AG09309 (cell line): ENCODE results near the gene DMRT1.

Experiments
- DNase-seq: peaks from one replicate; pipeline ENCODE4 v3.0.0-alpha.2; 2010; ENCODE audit warnings: low read depth
- H3K4me3 ChIP-seq: 2 replicates; pipeline ENCODE4 v1.5.1; 2011; ENCODE audit warnings: mild to moderate bottlenecking, low read depth, low read length, moderate library complexity; ENCODE audit not compliant: control insufficient read depth
- TF ChIP-seq, protein P1 (sequence below): IDR thresholded peaks from 2 replicates; pipeline ENCODE4 v1.5.1; 2011; ENCODE audit warnings: mild to moderate bottlenecking, low read depth, low read length, inconsistent platforms; ENCODE audit not compliant: insufficient read depth, control insufficient read depth; ENCODE audit errors: missing control alignments

DMRT1 gene

DNA sequence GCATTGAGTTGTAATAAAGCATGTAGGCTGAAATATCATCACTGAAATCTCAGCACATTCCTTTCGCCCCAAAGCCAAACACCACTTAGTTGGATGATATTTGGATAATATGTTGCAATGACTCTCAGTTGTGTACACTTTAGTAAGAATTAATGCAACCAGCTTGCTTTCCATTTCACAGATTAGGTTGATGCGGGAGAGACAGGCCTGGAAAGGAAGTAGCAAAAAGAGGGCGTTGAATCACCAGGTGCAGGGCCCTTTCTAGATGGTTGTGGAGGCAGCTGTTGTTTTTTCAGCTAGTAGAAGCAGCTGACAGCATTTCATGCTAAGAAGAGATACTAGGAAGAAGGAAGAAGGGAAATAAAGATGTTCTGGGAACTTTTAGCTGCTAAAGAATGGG, 165.8 kb downstream of the DMRT1 start:
- H3K4me3 ChIP-seq = no peak overlapping the region
- no peak for DNase-seq
- TF ChIP-seq, protein P1, sequence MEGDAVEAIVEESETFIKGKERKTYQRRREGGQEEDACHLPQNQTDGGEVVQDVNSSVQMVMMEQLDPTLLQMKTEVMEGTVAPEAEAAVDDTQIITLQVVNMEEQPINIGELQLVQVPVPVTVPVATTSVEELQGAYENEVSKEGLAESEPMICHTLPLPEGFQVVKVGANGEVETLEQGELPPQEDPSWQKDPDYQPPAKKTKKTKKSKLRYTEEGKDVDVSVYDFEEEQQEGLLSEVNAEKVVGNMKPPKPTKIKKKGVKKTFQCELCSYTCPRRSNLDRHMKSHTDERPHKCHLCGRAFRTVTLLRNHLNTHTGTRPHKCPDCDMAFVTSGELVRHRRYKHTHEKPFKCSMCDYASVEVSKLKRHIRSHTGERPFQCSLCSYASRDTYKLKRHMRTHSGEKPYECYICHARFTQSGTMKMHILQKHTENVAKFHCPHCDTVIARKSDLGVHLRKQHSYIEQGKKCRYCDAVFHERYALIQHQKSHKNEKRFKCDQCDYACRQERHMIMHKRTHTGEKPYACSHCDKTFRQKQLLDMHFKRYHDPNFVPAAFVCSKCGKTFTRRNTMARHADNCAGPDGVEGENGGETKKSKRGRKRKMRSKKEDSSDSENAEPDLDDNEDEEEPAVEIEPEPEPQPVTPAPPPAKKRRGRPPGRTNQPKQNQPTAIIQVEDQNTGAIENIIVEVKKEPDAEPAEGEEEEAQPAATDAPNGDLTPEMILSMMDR = no peak

DNA sequence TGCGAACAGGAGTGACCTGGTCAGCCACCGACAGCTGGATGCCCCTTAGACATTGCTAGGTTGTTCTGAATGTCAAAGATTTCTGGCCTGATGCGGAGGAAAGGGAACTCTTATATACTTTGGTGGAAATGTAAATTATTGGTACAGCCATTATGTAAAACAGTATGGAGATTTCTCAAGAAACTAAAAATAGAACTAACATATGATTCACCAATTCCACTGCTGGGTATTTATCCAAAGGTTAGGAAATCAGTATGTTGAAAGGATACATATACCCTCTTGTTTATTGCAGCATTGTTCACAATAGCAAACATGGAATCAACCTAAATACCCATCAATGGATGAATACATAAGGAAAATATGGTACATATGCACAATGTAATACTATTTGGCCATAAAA, 166.7 kb downstream of the DMRT1 start:
- TF ChIP-seq, protein P1 = no peak
- DNase-seq = no peak
- H3K4me3 ChIP-seq = no peak overlapping the region

DNA sequence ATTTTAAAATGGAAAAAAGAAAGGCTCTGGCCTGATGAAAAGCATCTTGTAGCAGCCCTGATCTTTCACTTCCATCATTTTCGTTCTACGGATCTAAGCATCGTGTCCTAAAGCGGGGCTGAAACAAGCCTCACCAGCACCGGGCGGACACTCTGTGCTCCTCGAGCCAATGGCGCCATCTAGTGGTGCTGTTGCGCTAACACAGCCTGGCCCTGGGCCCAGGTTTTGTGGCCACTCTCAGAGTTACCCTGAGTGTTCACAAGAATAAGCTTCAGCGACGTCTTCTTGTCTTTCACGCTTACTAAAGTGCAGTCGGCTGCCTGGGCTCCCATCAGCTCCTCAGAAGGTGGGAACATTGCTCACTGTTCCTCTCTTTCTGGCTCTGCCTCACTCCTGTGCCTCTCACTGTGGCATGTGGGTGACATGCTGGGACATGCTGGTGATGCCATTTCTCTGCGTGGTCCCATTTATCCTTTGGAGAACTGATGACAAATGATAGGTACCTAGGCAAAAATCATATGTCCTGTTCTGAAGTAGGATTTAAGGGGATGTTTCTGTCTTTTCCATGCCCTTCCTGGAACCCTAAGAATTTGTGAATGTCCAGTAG, 167.7 kb downstream of the DMRT1 start:
- no peak overlapping the region for H3K4me3 ChIP-seq
- TF ChIP-seq, protein P1 = peak; percentile 99
- DNase-seq = peak; percentile 11

- no peak for DNase-seq
- H3K4me3 ChIP-seq = no peak overlapping the region
- TF ChIP-seq, protein P1 = no peak
Observed at GRCh38 chr9:1013021-1013420, 171.5 kb downstream of the DMRT1 start.

DNA sequence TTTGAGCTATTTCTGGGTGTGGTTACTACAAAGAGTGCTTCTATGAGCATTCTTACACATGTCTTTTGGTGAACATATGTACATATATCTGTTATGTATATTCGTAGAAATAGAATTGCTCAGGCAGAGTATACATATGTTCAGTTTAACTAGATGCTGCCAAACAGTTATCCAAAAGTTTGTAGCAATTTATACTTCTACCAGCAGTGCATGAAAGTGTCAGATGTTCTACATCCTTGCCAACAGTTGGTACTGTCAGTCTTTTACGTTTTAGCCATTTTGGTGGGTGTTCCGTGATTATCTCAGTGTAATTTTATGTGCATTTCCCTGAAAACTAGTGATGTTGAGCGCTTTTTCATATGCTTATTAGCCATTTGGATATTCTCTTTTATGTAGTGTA, 172.7 kb downstream of the DMRT1 start:
- TF ChIP-seq, protein P1 = no peak
- H3K4me3 ChIP-seq = no peak overlapping the region
- no peak for DNase-seq

- no peak overlapping the region for H3K4me3 ChIP-seq
- no peak for DNase-seq
- TF ChIP-seq, protein P1 = no peak
Observed at GRCh38 chr9:1014640-1015039, 173.1 kb downstream of the DMRT1 start.

DNA sequence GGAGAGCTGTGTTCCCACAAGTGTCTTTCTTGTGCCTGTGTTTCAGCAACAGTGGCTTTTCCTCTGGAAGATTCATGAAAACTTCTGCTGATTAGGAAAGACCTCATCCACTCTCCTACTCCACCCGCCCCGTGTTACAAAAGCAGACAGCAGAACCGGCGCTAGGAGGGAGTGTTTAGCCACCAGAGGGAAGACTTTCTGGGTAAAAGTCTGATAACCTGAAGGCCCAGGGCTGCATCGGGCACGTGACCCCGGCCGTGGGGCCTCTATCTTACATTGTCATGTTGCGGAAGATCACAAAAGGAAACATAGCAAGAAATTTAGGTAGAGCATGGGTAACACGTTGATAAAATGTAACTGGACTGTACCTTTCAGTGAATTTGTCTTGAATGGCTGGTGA, 176.6 kb downstream of the DMRT1 start:
- DNase-seq = no peak
- H3K4me3 ChIP-seq = no peak overlapping the region
- TF ChIP-seq, protein P1 = peak; percentile 48
